MCF 10A (cell line): ENCODE results near the gene OPALIN. TPM values are rescaled to one million over a fixed set of nuclear protein-coding genes. Genes with fewer than 3 reads are reported as not detected.

Experiments
- BruUV-seq: library from RNA; stranded (reverse); fragments of 400-500 nt; replicated peaks from 2 replicates; lab custom pipeline; 2021; lab: Mats Ljungman, UMichigan
- CTCF ChIA-PET: fragments of 300-600 bp; sonication (Branson Sonifier 250); formaldehyde crosslinking; extraction: SDS; loops from one replicate; lab custom pipeline; 2021; ENCODE audit warnings: antibody characterized with exemption, inconsistent platforms; lab: Yijun Ruan, JAX
- POLR2A ChIA-PET: fragments of 300-600, 350-650 bp; sonication (Branson Sonifier 250); formaldehyde crosslinking; extraction: SDS; loops from one replicate; lab custom pipeline; 2020; ENCODE audit warnings: antibody characterized with exemption, inconsistent platforms; lab: Yijun Ruan, JAX
- DNase-seq: peaks from one replicate; pipeline ENCODE4 v3.0.0-alpha.2; 2018; ENCODE audit not compliant: unreplicated experiment
- H3K27ac Mint-ChIP-seq: one replicate; pipeline ENCODE4 v1.8.0; 2022; ENCODE audit warnings: mild to moderate bottlenecking, low read depth, mixed read lengths; ENCODE audit not compliant: unreplicated experiment
- H3K27me3 Mint-ChIP-seq: one replicate; pipeline ENCODE4 v1.8.0; 2022; ENCODE audit warnings: mixed read lengths; ENCODE audit not compliant: insufficient read depth, unreplicated experiment
- H3K36me3 Mint-ChIP-seq: one replicate; pipeline ENCODE4 v1.8.0; 2022; ENCODE audit warnings: mild to moderate bottlenecking, moderate library complexity, mixed read lengths; ENCODE audit not compliant: insufficient read depth, unreplicated experiment
- H3K4me1 Mint-ChIP-seq: one replicate; pipeline ENCODE4 v1.8.0; 2022; ENCODE audit warnings: mixed read lengths; ENCODE audit not compliant: insufficient read depth, unreplicated experiment
- H3K4me3 Mint-ChIP-seq: one replicate; pipeline ENCODE4 v1.8.0; 2022; ENCODE audit warnings: mild to moderate bottlenecking, moderate library complexity, mixed read lengths; ENCODE audit not compliant: unreplicated experiment
- H3K9me3 Mint-ChIP-seq: one replicate; pipeline ENCODE4 v1.8.0; 2022; ENCODE audit warnings: mixed read lengths; ENCODE audit not compliant: unreplicated experiment
- intact Hi-C: fragments of 100-400 bp; cut with micrococcal nuclease; formaldehyde crosslinking; loops from 2 replicates; pipeline ENCODE4 v1.14.1; 2022
- total RNA-seq: library from RNA; stranded (reverse); gene quantifications from 2 replicates; pipeline ENCODE4 v1.2.3, GENCODE V29; 2022
- TF ChIP-seq, protein P1 (sequence below): fragments of 200-600 bp; IDR thresholded peaks from one replicate; pipeline ENCODE4 v1.8.0; 2022; ENCODE audit warnings: antibody characterized with exemption, mild to moderate bottlenecking; ENCODE audit not compliant: unreplicated experiment

Gene OPALIN
- total RNA-seq, 1 experiment from 2014 or later = not detected

DNA sequence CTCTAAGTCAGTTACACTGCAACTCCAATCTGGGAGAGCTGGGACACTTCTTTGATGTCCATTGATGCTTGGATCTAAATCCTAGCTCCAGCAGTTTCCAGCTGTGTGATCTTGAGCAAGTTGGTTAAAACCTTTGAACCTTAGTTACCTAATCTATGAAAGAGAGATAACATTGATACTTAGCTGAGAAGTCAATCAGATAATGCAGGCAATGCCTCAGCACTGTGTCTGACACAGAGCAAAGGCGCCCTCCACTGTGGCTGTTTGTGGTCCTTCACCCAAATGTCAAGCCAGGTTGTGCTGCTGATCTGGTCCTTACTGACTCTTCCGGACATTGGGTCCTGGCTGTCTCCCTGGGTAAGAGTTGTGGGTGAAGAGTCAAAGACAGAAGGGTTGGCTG is 34.4 kb downstream of the OPALIN start:
- Mint-ChIP-seq H3K4me3 (no peak overlapping the region), H3K27me3 (peaks cover 59% of the 10 kb centered on the region), H3K4me1 (no peaks in the 10 kb centered on the region), H3K9me3 (no peaks in the 10 kb centered on the region), H3K36me3 (no peaks in the 10 kb centered on the region), H3K27ac (no peak overlapping the region)
- intact Hi-C loops = no loop called here
- BruUV-seq = no TSS peak
- TF ChIP-seq, protein P1, sequence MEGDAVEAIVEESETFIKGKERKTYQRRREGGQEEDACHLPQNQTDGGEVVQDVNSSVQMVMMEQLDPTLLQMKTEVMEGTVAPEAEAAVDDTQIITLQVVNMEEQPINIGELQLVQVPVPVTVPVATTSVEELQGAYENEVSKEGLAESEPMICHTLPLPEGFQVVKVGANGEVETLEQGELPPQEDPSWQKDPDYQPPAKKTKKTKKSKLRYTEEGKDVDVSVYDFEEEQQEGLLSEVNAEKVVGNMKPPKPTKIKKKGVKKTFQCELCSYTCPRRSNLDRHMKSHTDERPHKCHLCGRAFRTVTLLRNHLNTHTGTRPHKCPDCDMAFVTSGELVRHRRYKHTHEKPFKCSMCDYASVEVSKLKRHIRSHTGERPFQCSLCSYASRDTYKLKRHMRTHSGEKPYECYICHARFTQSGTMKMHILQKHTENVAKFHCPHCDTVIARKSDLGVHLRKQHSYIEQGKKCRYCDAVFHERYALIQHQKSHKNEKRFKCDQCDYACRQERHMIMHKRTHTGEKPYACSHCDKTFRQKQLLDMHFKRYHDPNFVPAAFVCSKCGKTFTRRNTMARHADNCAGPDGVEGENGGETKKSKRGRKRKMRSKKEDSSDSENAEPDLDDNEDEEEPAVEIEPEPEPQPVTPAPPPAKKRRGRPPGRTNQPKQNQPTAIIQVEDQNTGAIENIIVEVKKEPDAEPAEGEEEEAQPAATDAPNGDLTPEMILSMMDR = no peak
- ChIA-PET CTCF (interaction anchor here (1.3 to 4.1 kb wide), 2 partner anchors 11 to 95 kb away, joined by 10 to 32 read pairs; no protein-coding TSS in a partner anchor), POLR2A (no interaction called here)
- no peak for DNase-seq

DNA sequence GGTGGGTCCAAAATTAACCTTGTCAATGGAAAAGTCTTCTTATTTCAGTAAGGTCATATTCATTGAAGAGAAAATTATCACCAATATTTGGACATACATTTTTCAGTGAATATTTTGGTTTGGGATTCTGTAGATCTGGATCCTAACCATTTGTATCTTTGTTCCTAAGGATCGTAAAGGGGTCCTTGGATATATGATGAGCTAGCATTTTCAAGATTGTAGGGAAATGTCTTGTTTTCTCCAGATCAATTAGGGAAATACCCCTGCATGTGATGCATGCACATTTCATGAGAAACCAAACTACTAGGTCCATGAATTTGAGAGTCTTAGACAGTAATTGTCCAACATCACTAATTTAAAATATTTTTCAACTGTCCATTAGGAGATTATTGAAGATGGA is 36.5 kb downstream of the OPALIN start:
- intact Hi-C loops = no loop called here
- CTCF ChIA-PET = interaction anchor here (1.0 to 4.1 kb wide), 4 partner anchors 10 to 93 kb away, joined by 3 to 32 read pairs (median 6); no protein-coding TSS in a partner anchor

DNA sequence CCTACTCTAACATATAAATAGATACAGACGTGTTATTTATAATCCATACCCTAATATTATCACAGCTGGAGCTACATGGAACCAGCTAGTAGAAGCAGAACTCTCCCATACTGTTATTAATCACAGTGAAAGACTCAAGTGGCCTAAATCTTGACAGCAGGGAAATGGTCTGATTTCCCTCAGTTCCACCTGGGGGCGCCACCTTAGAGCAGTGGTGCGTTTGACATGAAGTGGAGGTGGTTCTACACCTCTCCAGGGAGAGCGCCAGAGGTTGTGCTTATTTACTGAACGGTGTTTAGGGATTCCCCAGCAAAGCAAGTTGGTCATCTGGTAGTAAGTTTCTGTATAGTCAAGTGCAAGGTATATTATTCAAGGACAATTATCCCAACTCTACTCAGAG is 37.0 kb downstream of the OPALIN start:
- H3K9me3 Mint-ChIP-seq = no peaks in the 10 kb centered on the region
- TF ChIP-seq, protein P1 = no peak
- no peak overlapping the region for H3K27ac Mint-ChIP-seq
- DNase-seq = no peak
- ChIA-PET CTCF (interaction anchor here (0.7 to 4.1 kb wide), 4 partner anchors 10 to 49 kb away, joined by 3 to 32 read pairs (median 4); no protein-coding TSS in a partner anchor), POLR2A (no interaction called here)
- H3K27me3 Mint-ChIP-seq = peaks cover 39% of the 10 kb centered on the region
- no TSS peak for BruUV-seq
- H3K4me1 Mint-ChIP-seq = no peaks in the 10 kb centered on the region
- no peaks in the 10 kb centered on the region for H3K36me3 Mint-ChIP-seq
- no peak overlapping the region for H3K4me3 Mint-ChIP-seq
- intact Hi-C loops = no loop called here

More for the DNA sequence above, 36.5 kb downstream of the OPALIN start:
- no TSS peak for BruUV-seq
- Mint-ChIP-seq H3K27me3 (peaks cover 41% of the 10 kb centered on the region), H3K27ac (no peak overlapping the region), H3K4me1 (no peaks in the 10 kb centered on the region), H3K9me3 (no peaks in the 10 kb centered on the region), H3K4me3 (no peak overlapping the region), H3K36me3 (no peaks in the 10 kb centered on the region)
- DNase-seq = no peak
- POLR2A ChIA-PET = no interaction called here
- TF ChIP-seq, protein P1 = no peak

DNA sequence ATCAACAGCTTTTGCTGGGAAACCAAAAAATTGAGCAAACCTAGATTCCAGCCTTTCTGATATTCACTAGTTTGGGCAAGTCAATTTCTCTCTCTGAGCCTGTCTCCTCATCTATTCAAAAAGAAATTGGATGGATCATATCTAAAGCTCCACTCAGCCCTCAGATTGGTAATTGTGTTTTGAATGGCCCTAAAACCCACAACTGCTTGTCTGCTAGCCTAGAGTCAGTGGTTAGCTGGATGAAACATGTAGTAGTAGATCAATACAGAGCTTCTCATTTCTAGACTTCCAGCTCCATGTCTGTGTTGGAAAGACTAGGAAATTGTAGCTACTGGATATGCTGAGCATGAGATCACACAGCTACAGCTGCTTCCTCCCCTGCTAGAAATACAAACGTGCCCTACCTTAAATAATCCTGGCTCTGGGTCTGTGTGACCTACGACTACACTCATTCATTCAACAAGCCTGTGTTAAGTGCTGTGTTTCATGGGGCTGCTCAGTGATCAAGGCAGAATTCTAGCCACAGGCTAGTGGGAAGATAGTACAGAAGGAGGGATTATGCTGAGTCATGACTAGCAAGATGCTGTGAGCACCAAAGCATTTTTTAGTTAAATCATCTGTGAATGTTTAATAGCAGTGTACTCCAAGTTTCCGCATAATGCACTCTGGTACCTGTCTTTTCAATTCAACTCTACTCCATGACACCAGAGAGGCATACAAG is 38.9 kb downstream of the OPALIN start:
- TF ChIP-seq, protein P1 = no peak
- Mint-ChIP-seq H3K27ac (no peak overlapping the region), H3K4me3 (no peak overlapping the region), H3K9me3 (no peaks in the 10 kb centered on the region), H3K27me3 (peaks cover 37% of the 10 kb centered on the region), H3K4me1 (no peaks in the 10 kb centered on the region), H3K36me3 (no peaks in the 10 kb centered on the region)
- no TSS peak for BruUV-seq
- intact Hi-C loops = no loop called here
- no peak for DNase-seq
- ChIA-PET CTCF (interaction anchor here (0.9 to 3.4 kb wide), 4 partner anchors 15 to 90 kb away, joined by 3 to 15 read pairs (median 8); no protein-coding TSS in a partner anchor), POLR2A (no interaction called here)
